ENCODE data around the gene SLC39A8.
"Not testable (repeated sequence)": the region's sequence is repeated elsewhere in the genome, so short reads cannot be mapped to it uniquely, and the experiment has no call there.

The SLC39A8 gene

DNA sequence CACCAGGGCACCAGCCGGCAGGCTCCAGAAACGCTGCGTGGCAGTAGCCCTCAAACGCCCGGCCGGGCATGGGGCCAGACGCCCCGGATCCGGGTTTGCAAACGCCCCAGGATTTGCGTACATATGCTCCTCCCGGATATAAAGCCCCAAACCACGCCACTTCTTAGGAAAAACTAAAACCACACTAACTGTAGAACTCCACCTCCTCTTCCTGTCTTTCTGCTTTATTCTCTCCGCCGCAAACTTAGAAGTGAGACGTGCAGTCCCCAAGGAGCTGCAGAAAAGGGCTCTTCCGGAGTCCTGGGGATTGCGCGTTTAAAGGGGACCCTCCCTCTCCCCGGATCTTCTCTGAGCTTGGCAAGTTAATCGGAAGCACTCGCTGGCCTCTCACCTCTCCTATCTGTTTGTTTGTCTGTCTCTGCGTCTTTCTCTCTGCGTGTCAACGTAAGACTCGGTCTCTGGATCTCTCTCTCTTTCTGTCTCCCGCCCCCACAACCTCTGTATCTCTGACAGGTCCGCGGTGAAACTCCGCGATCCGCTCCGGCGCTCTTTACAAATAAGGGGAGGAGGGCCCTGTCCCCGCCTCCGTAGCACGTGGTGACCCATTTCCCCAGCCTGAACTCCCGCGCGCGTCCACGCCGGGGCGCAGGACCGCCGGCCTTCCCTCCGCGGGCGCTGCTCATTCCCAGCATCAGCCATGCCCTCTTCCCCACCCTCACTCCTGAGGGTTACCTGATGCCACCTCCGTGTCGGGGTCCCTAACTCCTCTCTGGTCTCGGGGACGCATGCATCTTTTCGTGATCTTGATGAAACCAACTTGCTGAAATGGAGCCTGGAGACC, at the start of gene SLC39A8:
Gene SLC39A8 (minus strand): TSS at position 529 of the 841 bp plus-strand sequence. CDS start 820 bp downstream, outside the sequence.
- peak; percentile 92 for DNase-seq (ENCODE audit: low spot score)

DNA sequence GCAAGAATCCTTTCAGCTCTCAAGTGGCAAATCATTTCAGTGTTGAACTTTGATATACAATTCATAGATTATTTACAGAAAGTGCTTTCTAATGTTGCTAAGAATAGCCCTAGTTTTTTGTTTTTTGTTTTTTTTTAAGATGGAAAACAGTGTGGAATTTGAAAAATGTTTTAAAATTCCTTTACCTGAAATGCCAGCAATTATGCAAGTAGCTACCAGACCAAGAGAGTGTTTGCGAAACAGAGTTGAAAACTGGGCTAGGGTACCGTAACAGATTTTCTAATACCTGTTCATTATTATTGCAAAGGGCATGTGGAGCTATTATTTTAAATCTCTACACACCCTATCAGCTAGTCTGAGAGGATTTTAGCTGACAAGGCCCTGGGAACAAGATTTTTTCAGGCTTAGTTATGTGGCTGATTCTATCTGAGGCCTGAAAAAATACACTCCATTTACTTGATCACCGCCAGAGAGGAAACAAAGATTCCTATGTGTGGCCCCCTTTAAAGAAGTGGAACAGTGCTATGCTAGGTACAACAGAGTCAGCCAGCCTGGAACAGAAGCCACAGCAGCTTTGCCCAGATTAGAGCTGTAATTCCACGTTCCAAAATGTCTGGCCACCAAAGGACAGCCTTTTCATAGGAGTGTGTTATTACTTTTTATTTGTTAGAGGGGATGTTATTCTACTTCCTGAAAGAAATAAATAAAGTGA, 46.9 kb upstream of the SLC39A8 start:
- DNase-seq (ENCODE audit: low spot score) = no peak

DNA sequence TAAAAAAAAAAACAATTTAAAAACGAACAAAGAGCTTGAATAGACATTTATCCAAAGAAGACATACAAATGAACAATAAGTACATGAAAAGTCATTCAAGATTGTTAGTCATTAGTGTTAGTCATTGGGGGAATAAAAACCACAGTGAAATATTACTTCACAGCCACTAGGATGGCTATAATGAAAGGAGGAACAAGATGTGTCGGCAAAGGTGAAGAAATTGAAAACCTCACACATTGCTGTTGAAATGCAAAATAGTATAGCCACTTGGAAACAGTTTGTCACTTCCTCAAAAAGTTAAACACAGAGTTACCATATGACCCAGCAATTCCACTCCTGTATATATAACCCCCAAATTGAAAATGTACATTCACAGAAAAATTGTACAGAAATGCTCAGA, 45.2 kb upstream of the SLC39A8 start:
- peak; percentile 15 for DNase-seq (ENCODE audit: low spot score)

DNA sequence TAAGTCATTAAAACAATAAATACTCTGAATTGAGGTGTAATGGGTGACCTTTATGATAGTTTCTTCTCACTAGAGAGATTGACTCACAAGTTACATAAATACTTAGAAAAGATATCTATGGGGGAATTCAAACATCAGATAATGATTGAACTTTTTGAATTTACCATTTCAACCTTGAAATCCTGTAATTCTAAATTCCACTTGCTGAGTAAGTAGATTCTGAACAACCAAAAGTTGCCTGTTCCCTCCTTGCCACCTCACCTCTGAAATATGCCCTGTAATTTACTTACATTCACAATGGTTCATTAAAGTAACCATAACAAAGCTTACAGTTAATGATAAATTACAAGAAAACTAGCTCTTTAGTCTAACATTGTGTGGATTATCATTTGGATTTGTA, 43.3 kb upstream of the SLC39A8 start:
- DNase-seq (ENCODE audit: low spot score) = no peak

DNA sequence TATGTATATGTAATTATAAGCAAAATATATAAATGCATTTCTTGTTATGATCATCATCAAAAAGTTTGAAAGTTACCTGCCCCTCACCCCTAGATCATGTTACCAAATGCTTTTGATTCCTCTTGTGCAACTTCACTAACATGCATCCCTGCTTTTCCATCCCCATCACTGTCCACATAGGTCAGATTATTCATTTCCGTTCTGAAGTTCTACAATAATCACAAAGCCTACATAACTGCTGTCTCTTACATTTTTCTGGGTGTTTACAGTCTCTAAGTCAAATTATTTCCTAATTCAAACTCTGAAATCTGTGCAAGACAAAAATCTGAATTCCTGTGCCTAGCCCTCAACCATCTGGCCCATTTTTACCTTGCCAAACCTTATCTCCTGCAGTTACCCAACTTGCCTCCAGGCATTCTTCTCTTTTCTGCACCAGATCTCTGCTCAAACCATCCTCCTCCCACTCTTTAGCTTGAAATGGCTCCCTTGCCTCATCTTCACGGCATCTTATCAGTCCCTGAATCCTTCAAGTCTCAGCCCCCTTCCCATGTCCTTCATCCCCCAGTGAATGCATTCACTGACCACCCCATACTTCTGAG, 42.4 kb upstream of the SLC39A8 start:
- no peak for DNase-seq (ENCODE audit: low spot score)

DNA sequence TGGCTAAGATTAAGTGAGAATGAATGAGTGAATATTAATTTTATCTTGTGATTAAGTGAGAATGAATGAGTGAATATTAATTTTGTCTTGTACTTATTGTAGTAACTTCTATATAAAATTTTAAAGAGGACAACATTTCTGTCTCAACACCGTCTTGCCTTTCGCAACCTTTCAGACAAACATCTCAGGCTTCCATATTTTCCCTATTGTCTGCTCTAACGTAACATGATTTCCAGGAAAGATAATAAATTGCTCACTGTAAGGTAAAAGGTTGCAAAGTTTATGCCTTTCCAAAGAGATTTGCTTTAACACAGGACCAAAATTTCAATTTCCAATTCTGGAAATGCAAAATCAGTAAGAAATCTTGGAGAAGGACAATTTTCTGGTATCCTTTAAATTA, 41.7 kb upstream of the SLC39A8 start:
- DNase-seq (ENCODE audit: low spot score) = no peak

DNA sequence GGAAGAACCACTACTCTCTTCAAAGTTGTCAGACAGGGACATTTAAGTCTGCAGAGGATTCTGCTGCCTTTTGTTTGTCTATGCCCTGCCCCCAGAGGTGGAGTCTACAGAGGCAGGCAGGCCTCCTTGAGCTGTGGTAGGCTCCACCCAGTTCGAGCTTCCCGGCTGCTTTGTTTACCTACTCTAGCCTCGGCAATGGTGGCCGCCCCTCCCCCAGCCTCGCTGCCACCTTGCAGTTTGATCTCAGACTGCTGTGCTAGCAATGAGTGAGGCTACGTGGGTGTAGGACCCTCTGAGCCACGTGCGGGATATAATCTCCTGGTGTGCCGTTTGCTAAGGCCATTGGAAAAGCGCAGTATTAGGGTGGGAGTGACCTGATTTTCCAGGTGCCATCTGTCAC, 35.0 kb upstream of the SLC39A8 start:
- not testable (repeated sequence) for DNase-seq (ENCODE audit: low spot score)

DNA sequence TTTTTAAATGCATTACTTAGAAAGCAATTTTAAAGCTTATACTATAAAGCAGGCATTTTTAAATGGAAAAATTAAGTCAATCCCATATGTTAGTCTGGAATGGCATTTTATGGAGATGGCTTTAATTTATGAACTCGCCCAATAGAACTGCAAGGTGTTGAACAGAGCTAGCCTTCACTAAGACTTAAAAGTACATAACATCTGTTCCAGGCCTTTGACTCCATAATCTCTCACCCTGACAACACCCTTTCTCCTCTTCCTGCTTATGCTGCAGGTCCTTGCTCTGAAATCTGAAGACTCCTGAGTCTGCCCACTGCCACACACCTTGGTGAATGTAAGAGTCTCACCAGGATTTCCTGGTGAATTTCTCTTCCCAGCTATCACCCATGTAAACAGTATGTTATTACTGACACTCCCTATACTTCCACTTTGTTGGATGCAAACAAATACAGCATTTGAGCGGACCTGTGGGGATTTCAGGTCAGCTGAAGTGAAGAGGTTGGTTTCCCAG, 17.7 kb upstream of the SLC39A8 start:
- DNase-seq (ENCODE audit: low spot score) = no peak

DNA sequence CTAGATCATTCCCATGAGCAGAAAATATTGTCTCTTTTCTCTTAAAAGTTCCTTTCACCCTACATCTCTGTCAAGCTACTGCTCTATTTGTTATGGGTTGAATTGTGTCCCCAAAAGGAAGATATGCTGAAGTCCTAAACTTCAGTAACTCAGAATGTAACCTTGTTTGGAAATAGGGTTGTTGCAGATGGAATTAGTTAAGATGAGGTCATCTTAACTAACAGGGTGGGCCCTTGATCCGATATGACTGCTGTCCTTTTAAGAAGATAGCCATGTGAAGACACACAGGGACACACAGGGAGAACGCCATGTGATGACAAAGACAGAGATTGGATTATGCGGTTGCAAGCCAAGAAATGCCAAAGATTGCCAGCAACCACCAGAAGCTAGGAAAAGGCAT, 12.8 kb upstream of the SLC39A8 start:
- DNase-seq (ENCODE audit: low spot score) = no peak

DNA sequence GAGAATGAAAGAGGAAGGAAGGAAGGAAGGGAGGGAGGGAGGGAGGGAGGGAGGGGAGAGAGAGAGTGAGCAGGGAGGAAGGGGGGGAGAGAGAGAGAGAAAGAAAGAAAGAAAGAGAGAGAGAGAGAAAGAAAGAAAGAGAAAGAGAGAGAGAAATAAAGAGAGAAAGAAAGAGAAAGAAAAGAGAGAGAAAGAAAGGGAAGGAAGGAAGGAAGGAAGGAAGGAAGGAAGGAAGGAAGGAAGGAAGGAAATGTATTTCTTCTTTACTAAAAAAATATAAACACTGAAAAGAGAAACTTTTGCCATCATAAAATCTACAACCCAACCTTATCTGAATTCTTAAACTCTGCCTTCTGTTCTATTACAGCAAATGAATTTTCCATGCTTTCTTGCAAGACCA, 12.4 kb upstream of the SLC39A8 start:
- DNase-seq (ENCODE audit: low spot score) = not testable (repeated sequence)

DNA sequence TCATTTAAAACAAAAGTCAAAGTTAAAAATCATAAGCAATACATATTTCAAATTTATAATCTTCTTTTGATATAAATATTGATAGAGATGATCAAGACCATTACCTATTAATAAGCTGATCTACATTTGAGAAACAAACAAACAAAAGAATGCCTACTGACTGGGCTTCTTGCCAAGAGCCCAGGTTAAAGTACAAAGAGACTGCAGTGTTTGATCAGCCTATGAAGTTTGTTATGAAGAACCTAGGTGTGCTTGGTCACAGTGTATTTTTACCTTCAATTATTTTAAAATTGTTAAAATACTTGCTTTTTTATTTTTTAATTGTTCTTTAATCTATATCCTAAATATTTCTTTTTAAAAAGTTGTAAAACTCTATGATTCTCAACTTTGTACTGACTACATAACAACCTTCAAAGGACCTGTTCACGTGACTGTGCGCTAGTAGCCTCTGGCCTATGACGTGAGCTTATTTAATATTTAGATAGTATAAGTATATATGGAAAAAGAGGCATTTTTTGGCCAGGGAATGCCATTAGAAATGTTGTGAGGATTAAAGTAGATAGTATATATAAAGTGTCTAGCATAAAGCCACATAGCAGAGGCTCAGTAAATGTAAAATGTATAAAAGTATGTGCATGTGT, 11.4 kb upstream of the SLC39A8 start:
- DNase-seq (ENCODE audit: low spot score) = no peak

DNA sequence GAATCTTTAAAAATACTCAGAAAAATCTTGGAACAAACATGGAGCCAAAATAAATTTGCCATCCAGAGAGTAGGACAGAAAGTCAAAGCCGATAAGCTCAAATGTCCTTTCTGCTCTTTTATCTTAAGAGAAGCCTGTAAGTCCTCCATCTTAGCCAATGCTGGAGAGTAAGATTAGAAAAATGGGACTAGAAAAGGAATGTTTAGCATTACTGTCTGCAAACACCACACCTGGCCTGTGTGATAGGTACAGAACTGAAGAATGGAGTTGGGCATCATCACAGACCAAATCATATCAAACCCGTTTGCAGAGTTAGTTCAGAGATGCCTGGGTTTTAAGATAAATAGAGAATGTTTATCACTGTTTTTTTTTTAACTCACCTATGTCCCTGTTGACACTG, 10.5 kb upstream of the SLC39A8 start:
- DNase-seq (ENCODE audit: low spot score) = no peak

DNA sequence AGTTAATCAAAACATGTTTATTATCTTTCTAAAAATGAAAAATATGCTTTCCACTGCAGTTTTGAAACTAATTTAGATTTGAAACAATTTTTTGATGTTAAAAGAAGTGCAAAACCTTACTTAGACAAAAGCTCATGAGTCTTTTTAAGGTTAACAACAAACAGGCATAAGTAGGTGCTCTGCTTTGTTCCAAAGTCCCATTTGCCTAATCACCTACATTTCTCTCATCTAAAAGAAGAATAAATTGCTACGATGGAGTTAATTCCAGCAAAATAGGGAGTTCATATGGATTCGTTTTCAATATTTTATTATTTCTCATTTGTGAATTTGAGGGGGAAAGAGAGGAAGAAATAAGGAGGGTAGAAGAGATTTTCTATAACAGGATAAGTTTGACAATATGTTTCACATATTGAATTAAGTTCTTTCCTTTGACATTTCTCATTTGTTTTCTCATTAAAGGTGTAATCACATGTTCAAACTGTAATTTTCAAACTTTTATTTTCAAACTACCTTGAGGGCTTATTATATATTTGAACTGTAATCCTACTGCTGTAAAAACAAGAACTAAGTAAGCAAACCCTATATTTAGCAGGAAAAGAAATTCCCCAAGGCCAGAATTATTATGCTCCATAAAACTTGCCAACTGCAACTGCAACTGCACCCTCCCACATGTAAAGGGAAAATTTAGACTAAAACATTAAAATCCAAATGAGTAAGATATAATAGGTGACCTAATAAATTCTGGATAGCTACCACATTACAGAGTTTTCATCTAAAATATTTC, 9.6 kb upstream of the SLC39A8 start:
- no peak for DNase-seq (ENCODE audit: low spot score)

DNA sequence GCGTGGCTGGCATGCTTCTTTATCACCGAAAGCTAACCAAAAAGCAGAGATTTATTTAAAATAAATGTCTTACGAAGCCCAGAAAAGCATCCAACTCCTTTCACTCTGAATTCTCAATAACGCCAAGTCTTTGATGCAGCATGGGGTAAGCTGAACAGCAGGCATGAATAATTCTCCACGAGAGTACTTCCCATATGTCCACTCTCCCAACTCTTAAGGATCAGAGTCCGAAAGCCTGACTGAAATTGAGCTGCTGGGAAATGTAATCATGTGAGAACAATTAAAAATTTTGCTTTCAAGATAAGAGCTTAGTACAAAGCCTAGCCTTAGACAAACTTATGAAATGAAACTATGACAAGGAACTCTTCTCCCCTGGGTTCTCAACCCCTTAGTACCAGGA, 7.5 kb upstream of the SLC39A8 start:
- DNase-seq (ENCODE audit: low spot score) = no peak

DNA sequence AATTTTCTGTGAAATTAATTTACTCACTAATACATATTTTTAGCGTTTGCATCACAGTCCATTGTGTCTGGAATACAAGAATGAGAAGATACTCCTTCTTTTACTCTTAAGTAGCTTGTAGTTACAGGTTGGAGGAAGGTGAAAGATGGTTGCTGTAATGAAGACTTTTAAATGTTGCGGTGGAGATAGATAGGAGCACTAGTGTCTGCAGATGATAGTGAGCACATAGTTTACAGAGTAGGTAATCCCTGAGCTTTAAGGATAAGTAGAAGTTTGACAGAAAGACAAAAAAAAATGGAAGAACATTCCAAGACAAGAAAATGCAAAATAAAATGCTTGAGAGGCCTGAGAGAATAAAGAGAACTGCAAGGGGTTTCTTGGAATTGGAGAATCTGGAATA, 5.4 kb upstream of the SLC39A8 start:
- no peak for DNase-seq (ENCODE audit: low spot score)

DNA sequence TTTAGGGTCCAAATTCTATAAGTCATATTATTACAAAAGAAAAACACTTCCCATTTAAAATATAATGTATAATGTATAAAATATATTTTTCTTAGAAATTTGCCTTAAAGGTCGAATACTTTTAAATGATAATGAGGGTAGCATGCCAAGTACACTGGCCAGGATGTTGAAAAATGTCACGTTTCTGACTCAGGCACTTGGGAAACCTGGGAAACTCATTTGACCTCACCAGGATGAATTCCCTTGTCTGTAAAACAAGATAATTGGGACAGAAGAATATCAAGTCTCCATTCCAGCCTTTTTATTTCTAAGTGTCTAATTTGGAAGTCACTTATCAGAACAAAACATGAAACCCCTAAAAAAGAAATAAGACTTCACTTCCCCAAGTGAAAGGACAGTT, 3.4 kb upstream of the SLC39A8 start:
- no peak for DNase-seq (ENCODE audit: low spot score)

DNA sequence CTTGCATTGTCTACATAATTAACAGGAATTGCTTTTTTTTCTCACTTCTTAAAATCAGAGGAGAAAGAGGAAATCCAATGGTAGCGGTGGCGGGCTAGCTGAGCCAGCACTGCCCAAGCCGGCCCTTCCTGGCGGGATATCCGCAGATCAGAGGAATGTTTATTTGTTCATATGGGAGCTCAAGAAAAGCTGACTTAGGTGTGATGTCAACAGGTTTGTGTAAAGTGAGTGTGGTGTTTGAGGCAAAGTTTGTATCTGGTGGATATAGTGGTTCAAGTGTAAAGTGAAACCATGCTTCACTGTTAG, 466 bp upstream of the SLC39A8 start:
- DNase-seq (ENCODE audit: low spot score) = peak; percentile 15

DNA sequence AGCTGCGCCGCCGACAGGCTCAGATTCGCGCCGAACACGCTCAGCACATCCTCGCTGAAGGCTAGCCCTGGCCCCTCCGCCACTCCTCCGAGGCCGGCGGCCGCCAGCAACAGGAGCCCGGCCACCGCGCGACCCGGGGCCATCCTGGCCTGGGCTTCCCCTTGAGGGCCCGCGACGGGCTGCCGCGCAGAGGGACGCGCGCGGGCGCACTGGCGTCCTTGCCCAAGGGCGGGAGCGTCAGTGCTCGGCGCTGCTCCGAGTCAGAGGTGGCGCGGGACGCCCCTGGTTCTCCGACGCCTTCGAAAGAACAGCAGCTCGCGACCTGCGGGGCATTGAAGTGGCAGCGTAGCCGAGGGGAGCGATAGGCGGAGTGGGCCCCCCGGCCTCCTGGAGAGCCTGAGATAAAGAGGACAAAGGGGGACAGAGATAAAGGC, 745 bp downstream of the SLC39A8 start:
- peak; percentile 71 for DNase-seq (ENCODE audit: low spot score)

DNA sequence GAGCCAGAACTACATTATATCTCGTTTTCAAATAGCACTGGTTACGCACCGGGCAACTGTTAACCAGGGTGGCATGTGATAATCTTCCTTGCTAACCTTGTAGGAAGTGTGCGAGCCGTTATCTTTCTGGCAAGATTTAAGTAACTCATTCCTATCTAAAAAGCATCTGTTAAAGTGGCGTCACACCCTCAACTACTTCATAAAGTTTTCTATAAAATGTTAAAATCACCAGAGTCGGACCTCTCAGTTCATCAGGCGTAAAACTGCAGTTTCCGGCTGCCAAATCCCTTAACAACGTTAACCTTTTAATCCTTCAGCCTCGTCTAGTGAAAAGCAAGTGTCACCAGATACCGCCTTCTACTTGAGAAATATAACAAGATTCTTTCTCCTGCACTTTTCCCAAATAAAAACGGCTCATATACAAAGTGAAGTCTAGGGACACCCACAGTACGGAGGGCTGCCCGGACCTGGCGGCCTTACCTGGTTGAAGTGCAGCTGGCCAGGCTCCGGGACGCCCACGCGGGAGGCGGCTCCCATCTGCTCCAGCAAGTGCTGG, 1.2 kb downstream of the SLC39A8 start:
- peak; percentile 7 for DNase-seq (ENCODE audit: low spot score)

DNA sequence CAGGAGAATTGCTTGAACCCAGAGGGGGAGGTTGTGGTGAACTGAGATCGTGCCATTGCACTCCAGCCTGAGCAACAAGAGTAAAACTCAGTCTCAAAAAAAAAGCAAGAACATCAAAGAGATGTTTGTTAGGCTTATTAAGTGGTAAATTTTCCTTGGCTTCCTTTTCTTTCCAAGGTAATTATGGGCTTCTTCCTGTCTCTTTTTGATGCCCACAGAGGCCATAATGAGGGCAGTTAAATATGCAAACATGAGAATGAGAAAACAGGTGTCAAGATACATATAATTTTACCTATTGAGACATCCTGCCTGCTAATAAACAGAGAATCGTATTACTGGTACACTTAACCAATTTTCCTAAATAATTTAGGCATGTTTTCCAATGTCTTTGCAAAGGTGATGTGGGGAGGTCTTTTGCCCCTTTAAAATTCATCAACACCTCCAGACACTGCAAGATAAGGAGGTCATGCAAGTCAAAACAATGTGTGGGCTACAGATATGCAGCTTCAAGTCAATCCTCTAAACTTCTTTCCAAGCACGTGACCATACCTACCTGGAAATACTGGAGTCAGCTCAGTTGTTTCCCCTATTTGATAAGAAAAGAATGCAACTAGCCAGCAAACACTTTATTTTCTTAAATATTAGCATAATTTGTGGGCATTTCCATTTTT, 2.7 kb downstream of the SLC39A8 start:
- no peak for DNase-seq (ENCODE audit: low spot score)

DNA sequence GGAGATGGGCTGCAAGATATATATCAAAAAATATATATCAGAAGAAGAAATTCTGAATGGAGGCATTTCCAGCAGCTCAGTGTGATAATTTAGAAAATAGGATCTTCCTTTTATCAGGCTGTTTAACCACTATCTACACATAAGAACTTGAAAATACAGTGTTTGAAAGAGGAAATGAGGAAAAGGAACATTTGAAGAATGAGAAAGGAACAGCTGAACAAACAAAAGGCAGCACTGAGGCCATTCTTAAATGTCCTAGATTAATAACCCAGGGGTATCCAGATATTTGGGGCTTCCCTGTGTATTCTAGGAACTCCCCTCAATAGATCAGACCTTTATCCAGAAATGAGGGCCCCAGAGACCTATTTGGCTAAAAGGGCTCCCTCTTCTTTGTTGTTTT, 4.1 kb downstream of the SLC39A8 start:
- DNase-seq (ENCODE audit: low spot score) = no peak

Measured in germinal center (tissue), 1 donor.